PC-9 (cell line): ENCODE results near the gene MT1B. TPM values are rescaled to one million over a fixed set of nuclear protein-coding genes. Genes with fewer than 3 reads are reported as not detected.

ENCODE experiments used
- BruUV-seq: library from RNA; stranded (reverse); fragments of 400-500 nt; replicated peaks from 2 replicates; lab custom pipeline; 2021; lab: Mats Ljungman, UMichigan
- CTCF ChIA-PET: fragments of 300-600 bp; sonication (Branson Sonifier 250); formaldehyde crosslinking; loops from one replicate; lab custom pipeline; 2022; ENCODE audit warnings: antibody characterized with exemption; lab: Charles Lee
- POLR2A ChIA-PET: fragments of 300-600 bp; sonication (Branson Sonifier 250); formaldehyde crosslinking; loops from one replicate; lab custom pipeline; 2022; ENCODE audit warnings: antibody characterized with exemption; ENCODE audit not compliant: unreplicated experiment; lab: Charles Lee
- DNase-seq, 2 experiments: peaks; one replicate each; pipeline versions ENCODE4 v3.0.0 to v3.0.0-alpha.2; 2015 to 2022; ENCODE audit warnings: mixed read lengths in 1 of 2
- H2AFZ ChIP-seq: fragments of 200-600 bp; sonication (generic); 2 replicates; pipeline ENCODE4 v1.8.1; 2017; ENCODE audit warnings: antibody characterized with exemption
- H3F3A ChIP-seq: fragments of 200-600 bp; sonication (generic); 2 replicates; pipeline ENCODE4 v1.8.1; 2017; ENCODE audit warnings: antibody characterized with exemption, mild to moderate bottlenecking, low read depth; ENCODE audit not compliant: insufficient read depth
- H3K27ac ChIP-seq: fragments of 200-600 bp; sonication (generic); 2 replicates; pipeline ENCODE4 v1.6.1; 2016; ENCODE audit warnings: mixed run types
- H3K27me3 ChIP-seq: fragments of 200-600 bp; sonication (generic); 2 replicates; pipeline ENCODE4 v1.6.1; 2016; ENCODE audit warnings: low read depth, mixed run types; ENCODE audit not compliant: insufficient read depth
- H3K36me3 ChIP-seq: fragments of 200-600 bp; sonication (generic); 2 replicates; pipeline ENCODE4 v1.6.1; 2016; ENCODE audit warnings: low read depth, mixed run types
- H3K4me1 ChIP-seq: fragments of 200-600 bp; sonication (generic); replicated peaks from 2 replicates; pipeline ENCODE4 v1.6.1; 2016; ENCODE audit warnings: mixed run types; ENCODE audit not compliant: insufficient read depth
- H3K4me2 ChIP-seq: fragments of 200-600 bp; sonication (generic); 2 replicates; pipeline ENCODE4 v1.6.1; 2017; ENCODE audit warnings: mixed run types
- H3K4me3 ChIP-seq: fragments of 200-600 bp; sonication (generic); 2 replicates; pipeline ENCODE4 v1.6.1; 2016; ENCODE audit warnings: mixed run types
- H3K79me2 ChIP-seq: fragments of 200-600 bp; sonication (generic); 2 replicates; pipeline ENCODE4 v1.6.1; 2017; ENCODE audit warnings: low read depth, mixed run types
- H3K9me2 ChIP-seq: fragments of 200-600 bp; sonication (generic); 2 replicates; pipeline ENCODE4 v1.8.1; 2017; ENCODE audit warnings: mild to moderate bottlenecking; ENCODE audit not compliant: insufficient read depth
- H3K9me3 ChIP-seq: fragments of 200-600 bp; sonication (generic); 2 replicates; pipeline ENCODE4 v1.8.1; 2016; ENCODE audit warnings: low read depth; ENCODE audit not compliant: insufficient read depth
- H4K20me1 ChIP-seq: fragments of 200-600 bp; sonication (generic); 2 replicates; pipeline ENCODE4 v1.8.1; 2017; ENCODE audit not compliant: insufficient read depth
- CTCF ChIP-seq: fragments of 200-600 bp; sonication (generic); conservative IDR thresholded peaks from 2 replicates; pipeline ENCODE4 v1.6.1; 2017; ENCODE audit warnings: mixed run types, antibody characterized with exemption, mild to moderate bottlenecking, moderate library complexity
- EZH2 ChIP-seq: fragments of 200-600 bp; sonication (generic); IDR thresholded peaks from 2 replicates; pipeline ENCODE4 v1.8.0; 2017; ENCODE audit warnings: antibody characterized with exemption, low read depth
- intact Hi-C: fragments of 100-400 bp; cut with micrococcal nuclease; formaldehyde crosslinking; loops from one replicate; pipeline ENCODE4 v1.10.0; 2022; ENCODE audit not compliant: unreplicated experiment
- total RNA-seq: library from RNA; stranded (reverse); gene quantifications from 2 replicates; pipeline ENCODE4 v1.2.3, GENCODE V29; 2021

MT1B gene
- total RNA-seq, 1 experiment from 2014 or later = not detected

GRCh38 chr16:56669005-56669839 lies 17.5 kb downstream of the MT1B start, which contains the start of gene MT1H:
MT1H (plus strand) TSS chr16:56669814; CDS start chr16:56669885, 71 bp downstream.
- intact Hi-C loops = no loop called here
- H4K20me1 ChIP-seq = no peaks in the 10 kb centered on the region
- no peak within 1 kb of the TSS for H3K4me2 ChIP-seq
- H3K4me3 ChIP-seq = no peak within 1 kb of the TSS
- no peaks in the 10 kb centered on the region for H3K79me2 ChIP-seq
- H3K27ac ChIP-seq = no peak within 1 kb of the TSS
- CTCF ChIA-PET = no interaction called here
- H2AFZ ChIP-seq = no peak within 1 kb of the TSS
- peaks cover 15% of the 10 kb centered on the region for H3K4me1 ChIP-seq
- H3F3A ChIP-seq = peaks cover 4% of the 10 kb centered on the region
- BruUV-seq = no TSS peak
- no peak for TF ChIP-seq EZH2
- TF ChIP-seq CTCF = no peak
- peaks cover 10% of the 10 kb centered on the region for H3K27me3 ChIP-seq
- H3K9me2 ChIP-seq = no peaks in the 10 kb centered on the region
- no peak for DNase-seq
- no peaks in the 10 kb centered on the region for H3K36me3 ChIP-seq
- H3K9me3 ChIP-seq = no peaks in the 10 kb centered on the region
- POLR2A ChIA-PET = no interaction called here

GRCh38 chr16:56669840-56670619 lies 18.3 kb downstream of the MT1B start:
- POLR2A ChIA-PET = interaction anchor here (0.6 kb wide), 1 partner anchor 52 kb away, joined by 3 read pairs; no protein-coding TSS in a partner anchor

More at GRCh38 chr16:56669840-56670619, 18.3 kb downstream of the MT1B start:
- peaks cover 10% of the 10 kb centered on the region for H3K27me3 ChIP-seq
- H2AFZ ChIP-seq = no peak overlapping the region
- no peak for DNase-seq
- no peaks in the 10 kb centered on the region for H3K79me2 ChIP-seq
- H3K4me3 ChIP-seq = no peak overlapping the region
- peaks cover 4% of the 10 kb centered on the region for H3F3A ChIP-seq
- H3K27ac ChIP-seq = no peak overlapping the region
- no peak for TF ChIP-seq CTCF
- H3K4me1 ChIP-seq = peaks cover 10% of the 10 kb centered on the region
- BruUV-seq = no TSS peak
- H3K9me2 ChIP-seq = no peaks in the 10 kb centered on the region
- no peaks in the 10 kb centered on the region for H3K9me3 ChIP-seq
- no peak overlapping the region for H3K4me2 ChIP-seq
- intact Hi-C loops = no loop called here
- no peaks in the 10 kb centered on the region for H3K36me3 ChIP-seq
- CTCF ChIA-PET = no interaction called here
- H4K20me1 ChIP-seq = no peaks in the 10 kb centered on the region
